ENCODE results near the gene RTF1.

Gene RTF1

DNA sequence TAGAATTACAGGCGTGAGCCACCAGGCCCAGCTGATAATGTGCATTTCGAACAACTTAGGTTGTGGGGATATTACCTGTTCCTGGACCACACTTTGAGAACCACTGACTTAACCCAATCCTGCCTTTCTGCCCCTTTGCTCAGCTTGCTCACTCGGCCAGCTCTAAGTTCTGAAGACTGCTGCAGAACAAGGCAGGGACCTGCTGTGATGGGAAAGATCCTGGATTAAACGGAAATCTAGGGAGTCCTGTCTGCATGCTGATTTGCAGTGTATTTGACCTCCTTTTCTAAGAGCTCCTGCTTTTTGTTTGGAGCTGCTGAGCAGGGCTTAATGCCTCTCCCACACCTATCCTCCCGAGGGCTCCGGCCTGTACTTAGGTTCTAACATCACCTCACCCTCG is 93.8 kb downstream of the RTF1 start:
- no peak for DNase-seq

DNA sequence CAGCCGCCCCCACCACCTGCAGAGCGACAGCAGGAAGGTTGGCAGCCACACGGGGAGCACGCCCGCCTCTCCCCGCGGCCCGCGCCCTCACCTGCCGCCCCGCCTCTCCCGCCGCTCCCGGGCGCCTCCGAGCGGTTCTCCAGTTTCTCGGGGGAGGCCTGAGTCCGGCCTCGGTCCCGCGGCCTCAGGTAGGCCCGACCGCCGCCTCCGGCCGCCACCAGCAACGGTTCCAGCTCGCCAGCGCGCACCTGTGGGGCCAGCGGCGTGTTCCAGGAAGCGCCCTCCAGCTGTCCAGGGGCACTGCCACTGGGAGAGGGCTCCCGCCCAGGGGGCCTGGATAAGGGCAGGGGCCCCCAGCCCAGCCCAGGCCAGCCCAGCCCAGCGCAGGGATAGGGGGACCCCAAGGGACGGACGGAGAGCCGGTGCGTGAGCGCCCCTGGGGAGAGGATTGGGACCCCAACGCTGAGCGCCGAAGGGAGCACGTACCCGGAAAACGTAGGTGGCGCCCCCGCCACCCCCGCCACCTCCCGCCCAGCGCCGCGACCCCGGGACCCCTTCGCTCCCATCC is 94.5 kb downstream of the RTF1 start:
- DNase-seq = no peak

DNA sequence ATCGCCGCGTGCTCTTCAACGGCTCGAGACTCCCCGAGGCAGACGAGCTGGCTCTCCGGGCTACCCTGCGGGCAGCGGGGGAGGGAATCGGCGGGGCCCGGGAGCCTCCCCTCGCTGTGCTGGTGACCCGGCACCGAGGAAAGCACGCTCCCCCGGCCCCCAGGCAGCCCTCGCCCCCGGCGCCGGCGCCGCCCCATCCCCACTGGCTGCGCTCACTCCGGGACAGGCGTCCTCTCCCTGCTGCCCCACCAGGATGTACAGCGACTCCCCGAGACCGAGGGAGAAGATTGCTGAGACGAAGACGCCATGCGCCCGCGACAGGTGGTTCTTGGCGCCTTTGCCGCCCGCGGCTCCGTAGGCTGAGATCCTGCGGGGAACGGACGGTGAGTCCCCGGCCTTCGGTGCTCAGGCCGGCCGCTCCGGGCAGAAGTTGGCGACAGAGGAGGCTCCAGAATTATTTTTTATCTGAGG is 95.0 kb downstream of the RTF1 start:
- DNase-seq = no peak

DNA sequence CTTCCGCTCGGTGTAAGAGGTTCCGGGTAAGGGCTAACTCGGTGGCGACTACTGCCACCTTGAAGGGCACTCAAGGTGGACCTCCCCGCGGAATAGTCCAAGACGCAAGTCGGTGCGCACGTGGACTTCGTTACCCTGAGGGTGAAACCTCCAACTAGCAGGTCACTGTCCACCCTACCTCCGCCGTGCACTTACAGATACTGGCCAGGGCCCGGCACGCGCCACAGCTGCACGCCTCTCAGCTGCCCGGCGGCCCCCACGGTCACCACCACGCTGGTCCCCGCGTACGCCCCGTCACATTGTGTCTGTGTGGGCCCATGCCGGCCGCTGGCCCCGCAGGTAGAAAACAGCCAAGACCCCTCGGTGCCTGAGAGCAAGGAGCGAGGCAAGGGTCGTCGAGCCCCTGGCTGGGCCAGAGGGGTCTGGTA is 95.6 kb downstream of the RTF1 start:
- DNase-seq = no peak

DNA sequence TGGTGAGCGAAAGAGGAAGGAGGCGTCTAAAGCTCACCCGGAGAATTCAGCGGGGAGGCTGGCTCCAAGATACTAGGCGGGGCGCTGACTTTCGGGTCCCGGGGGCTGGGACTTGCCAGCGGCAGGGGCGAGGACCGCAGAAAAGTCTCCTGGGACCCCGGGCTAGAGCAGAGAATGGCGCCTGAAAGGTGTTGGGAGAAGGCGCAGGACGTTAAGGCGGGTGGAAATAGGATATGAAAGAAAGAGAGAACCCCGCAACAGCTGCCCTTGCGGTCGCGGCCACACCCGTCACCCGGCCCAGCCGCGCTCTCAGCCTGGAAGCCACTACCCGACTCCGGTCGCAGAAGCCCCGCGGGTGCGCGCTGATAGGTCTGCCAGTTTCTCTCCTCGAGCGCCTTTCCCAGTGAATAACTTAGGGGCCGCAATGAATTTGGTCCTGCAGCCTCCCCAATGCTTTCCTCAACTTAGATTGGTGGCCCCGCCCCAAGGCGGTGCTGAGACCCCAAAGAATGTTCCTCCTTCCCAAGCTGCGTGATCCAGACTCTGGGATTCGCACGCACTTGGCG is 96.1 kb downstream of the RTF1 start:
- DNase-seq = no peak

DNA sequence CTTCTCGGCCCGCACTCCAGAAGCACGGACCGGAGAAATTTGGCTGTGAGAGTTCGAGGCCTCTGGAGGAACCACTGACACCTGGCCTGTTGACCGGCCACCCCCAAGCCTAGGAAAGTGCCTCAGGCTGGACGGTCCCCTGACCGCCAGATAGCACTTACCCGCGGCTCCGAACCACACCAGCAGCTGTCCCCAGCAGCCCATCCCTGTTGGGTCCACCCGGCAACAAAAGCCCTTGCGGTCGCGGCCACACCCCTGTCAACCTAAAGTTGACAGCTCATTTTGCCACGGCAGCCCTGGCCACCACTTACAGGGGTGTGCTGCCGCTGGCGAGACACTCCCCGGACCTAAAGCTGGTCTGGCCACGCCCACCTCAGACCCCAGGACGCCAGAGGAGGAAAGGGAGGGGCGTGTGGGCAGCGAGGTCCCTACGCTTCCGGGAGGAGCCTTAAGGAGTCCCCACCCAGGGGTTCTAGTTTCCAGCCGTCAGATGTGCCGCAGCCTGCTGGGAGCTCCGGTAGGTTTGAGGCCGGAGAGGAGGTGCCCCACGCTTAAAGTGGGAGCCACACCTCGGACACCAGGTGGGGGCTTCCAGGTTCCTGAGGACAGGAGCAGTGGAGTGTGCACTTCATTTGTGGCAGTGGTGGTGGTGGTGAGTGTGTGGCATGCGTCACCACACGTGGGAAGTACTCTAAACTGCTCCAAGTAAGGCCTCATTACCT is 96.8 kb downstream of the RTF1 start, which contains the start of gene LTK:
Gene LTK, minus strand, starts transcription at position 322 of the 722 bp plus-strand sequence. Its CDS starts 118 bp downstream, at position 204.
- no peak for DNase-seq

DNA sequence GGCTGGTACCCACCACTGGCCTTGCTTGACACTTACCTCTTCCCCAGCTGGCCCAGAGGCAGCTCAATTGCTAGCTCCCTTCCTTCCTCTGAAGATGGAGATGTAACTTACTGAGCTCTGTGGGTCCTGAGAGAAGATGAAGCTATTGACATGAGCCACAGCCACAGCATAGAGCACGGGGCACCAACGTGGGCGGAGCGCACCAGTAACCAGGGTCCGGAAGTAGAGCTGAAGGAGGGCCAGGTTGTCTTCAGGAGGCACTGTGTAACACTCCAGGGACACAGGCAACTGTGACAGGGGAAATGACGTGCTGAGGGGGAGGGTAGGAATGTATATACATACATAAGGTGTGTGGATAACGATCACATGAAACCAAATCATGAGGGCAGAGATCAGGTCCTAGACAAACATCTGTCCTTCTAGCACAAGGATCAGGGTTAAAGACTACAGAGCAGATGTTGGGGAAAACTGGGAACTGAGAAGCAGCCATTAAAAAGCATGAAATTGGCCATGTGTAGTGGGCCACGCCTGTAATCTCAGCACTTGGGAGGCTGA is 101.1 kb downstream of the RTF1 start:
- no peak for DNase-seq

DNA sequence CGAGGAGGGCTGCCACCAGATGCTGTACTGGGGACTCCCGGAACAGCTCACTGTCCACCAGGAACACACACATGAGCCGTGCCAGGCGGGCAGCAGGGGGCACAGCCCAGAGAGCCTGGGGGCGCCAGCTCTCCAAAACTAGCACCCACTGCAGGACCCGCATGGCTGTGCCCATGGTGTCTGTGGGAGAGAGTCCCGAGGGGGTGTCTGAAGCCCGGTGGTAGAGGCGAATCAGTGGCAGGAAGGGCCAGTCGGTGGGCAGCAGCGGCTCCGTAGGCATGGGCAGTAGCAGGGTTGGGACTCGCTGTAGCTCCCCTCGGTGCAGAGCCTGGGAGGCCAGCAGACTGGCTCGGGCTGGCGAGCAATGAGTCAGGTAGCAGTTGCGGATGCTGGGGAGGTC is 103.7 kb downstream of the RTF1 start:
- DNase-seq = no peak

DNA sequence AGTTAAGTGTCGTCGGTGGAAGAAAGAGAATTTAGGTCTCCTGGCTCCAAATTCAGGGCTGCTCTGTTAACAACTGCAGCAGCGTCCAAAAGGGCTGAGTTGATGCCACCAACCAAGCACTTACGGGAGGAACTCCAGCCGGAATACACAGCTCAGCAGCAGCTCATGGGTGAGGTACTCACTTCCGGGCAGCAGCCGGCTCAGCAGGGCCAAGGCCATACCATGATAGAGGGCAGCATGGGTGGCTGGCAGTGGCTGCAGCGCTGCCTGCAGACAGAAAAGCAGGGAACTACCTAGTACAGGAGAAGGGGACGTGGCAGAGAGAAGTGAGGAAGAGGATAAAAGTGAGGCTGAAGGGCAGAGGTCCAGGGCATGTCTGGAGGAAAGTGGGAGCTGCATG is 104.7 kb downstream of the RTF1 start:
- DNase-seq = no peak

DNA sequence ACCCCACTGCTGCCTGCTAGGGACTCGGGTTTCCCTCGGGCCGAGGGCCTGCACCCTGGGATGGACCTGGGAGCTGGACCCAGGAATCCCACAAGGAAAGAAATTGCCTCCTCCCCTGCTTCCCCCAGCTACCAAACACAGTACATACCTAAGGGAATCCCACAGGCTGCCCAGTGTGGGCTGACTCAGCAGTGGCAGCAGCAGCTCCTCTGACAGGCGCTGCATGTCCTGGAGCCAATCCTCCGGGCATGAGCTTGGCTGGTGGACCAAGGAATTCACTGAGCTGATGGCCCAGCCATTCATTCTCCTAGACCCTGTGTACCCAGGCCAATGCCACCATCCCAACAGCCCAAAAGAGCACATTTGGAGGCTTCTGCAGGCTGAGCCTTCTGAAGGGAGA is 106.2 kb downstream of the RTF1 start:
- no peak for DNase-seq

DNA sequence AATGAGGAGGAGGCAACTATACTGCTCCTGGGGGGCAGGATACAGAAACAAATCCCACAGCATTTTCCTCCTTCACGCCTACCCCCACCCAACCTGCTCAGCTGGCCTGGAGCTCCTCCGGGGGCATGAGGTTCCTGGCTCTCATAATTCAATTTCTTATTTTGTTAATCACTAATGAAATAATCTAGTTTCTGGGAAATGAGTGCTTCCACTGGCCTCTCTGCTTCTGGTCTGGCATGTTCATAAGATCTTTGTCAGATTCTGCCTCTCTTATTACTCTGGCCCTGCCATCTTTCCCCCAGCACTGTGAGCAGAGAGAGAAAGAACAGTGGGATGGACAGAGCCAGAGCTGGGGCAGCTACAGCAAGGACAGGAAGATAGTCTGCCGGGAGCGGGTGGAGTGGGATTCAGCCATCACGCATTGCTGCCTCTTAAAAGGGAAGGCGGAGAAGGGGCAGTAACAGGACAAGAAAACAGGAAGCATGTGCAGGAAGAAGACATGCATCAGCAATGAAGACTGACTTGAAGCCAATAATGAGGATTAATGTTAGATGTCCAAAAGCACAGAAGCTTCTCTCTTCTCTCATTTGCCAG is 113.6 kb downstream of the RTF1 start:
- DNase-seq = no peak

All from hippocampal formation (tissue), 2 donors.